K562 (cell line): ENCODE measurements around the gene ZZZ3. TPM values are rescaled to one million over a fixed set of nuclear protein-coding genes. Genes with fewer than 3 reads are reported as not detected.

ENCODE experiments used
- ATAC-seq: fragments of 200-7000 bp; cut with Tn5 transposase; 3 replicates; pipeline ENCODE4 v1.9.1; 2020; ENCODE audit warnings: moderate library complexity
- BruUV-seq: library from RNA; stranded (reverse); fragments of 400-500 nt; replicated peaks from 2 replicates; lab custom pipeline; 2021; lab: Mats Ljungman, UMichigan
- CTCF ChIA-PET: fragments of 300-600 bp; formaldehyde crosslinking; extraction: SDS; loops from one replicate; lab custom pipeline; 2021; ENCODE audit warnings: low intra/inter-chr PET ratio; lab: Yijun Ruan, JAX
- POLR2A ChIA-PET: fragments of 300-600, 350-650 bp; sonication (Branson Sonifier 250); formaldehyde crosslinking; extraction: SDS; loops from one replicate; lab custom pipeline; 2021; ENCODE audit warnings: antibody characterized with exemption, inconsistent platforms; lab: Yijun Ruan, JAX
- DNase-seq, 4 experiments: peaks; one replicate each; pipeline versions ENCODE4 v3.0.0 to v3.0.0-alpha.2; 2011 to 2018; ENCODE audit warnings: low spot score in 3 of 4, mixed read lengths in 3 of 4; ENCODE audit errors: extremely low read depth in 1 of 4
- FAIRE-seq: peaks from 2 replicates; lab custom pipeline; 2011; peaks lifted over from hg19 to GRCh38; lab: Jason Lieb, UNC
- H2AFZ ChIP-seq: 2 replicates; pipeline ENCODE4 v1.6.0; 2011; ENCODE audit warnings: low read depth, low read length, control low read depth, inconsistent platforms
- H3K27ac ChIP-seq: fragments of 200-600 bp; 3 replicates; pipeline ENCODE4 v1.8.0; 2011; ENCODE audit warnings: low read depth, mild to moderate bottlenecking, control low read depth, inconsistent platforms, low read length, moderate library complexity, mixed read lengths; ENCODE audit errors: extremely low read depth
- H3K27me3 ChIP-seq, 2 experiments: fragments of 300-600 bp in 1 of 2; 2 replicates in 1 of 2; 3 replicates in 1 of 2; pipeline versions ENCODE4 v1.6.0 to v1.8.0; 2011; ENCODE audit warnings: inconsistent platforms in 2 of 2, low read length in 2 of 2, mild to moderate bottlenecking in 1 of 2, mixed read lengths in 1 of 2, moderate library complexity in 1 of 2; ENCODE audit not compliant: control insufficient read depth in 2 of 2, insufficient read depth in 2 of 2
- H3K36me3 ChIP-seq: fragments of 300-600 bp; 3 replicates; pipeline ENCODE4 v1.8.0; 2011; ENCODE audit warnings: mild to moderate bottlenecking, low read length, inconsistent platforms; ENCODE audit not compliant: control insufficient read depth, insufficient read depth
- H3K4me1 ChIP-seq, 2 experiments: fragments of 200-600 bp in 1 of 2; replicated peaks in 1 of 2; 2 replicates in 1 of 2; 3 replicates in 1 of 2; pipeline versions ENCODE4 v1.5.1 to v1.8.0; 2011; ENCODE audit warnings: inconsistent platforms in 2 of 2, low read length in 2 of 2, mild to moderate bottlenecking in 1 of 2, mixed read lengths in 1 of 2, moderate library complexity in 1 of 2; ENCODE audit not compliant: control insufficient read depth in 2 of 2, insufficient read depth in 2 of 2
- H3K4me2 ChIP-seq: 2 replicates; pipeline ENCODE4 v1.6.1; 2011; ENCODE audit warnings: low read length, control low read depth, inconsistent platforms, mixed read lengths; ENCODE audit not compliant: insufficient read depth
- H3K4me3 ChIP-seq: fragments of 200-600 bp; sonication (generic), shearing (Covaris generic); 2 replicates; pipeline ENCODE4 v1.5.1; 2016; ENCODE audit warnings: control low read depth, inconsistent platforms
- H3K79me2 ChIP-seq: fragments of 200-600 bp; 3 replicates; pipeline ENCODE4 v1.8.0; 2011; ENCODE audit warnings: low read length, inconsistent platforms; ENCODE audit not compliant: control insufficient read depth, insufficient read depth
- H3K9ac ChIP-seq, 2 experiments: 2 replicates each; pipeline versions ENCODE4 v1.6.0 to v1.6.1; 2011; ENCODE audit warnings: low read depth in 2 of 2, low read length in 2 of 2, control low read depth in 1 of 2, inconsistent platforms in 1 of 2, mild to moderate bottlenecking in 1 of 2, mixed read lengths in 1 of 2; ENCODE audit not compliant: insufficient read depth in 1 of 2
- H3K9me1 ChIP-seq: one replicate; pipeline ENCODE4 v1.6.0; 2011; ENCODE audit warnings: inconsistent platforms, mild to moderate bottlenecking, low read length, moderate library complexity; ENCODE audit not compliant: control insufficient read depth, insufficient read depth
- H3K9me3 ChIP-seq: replicated peaks from 2 replicates; pipeline ENCODE4 v1.5.1; 2011; ENCODE audit warnings: low read depth, low read length, inconsistent platforms; ENCODE audit not compliant: control insufficient read depth, insufficient read depth
- H4K20me1 ChIP-seq: replicated peaks from 2 replicates; pipeline ENCODE4 v1.6.1; 2011; ENCODE audit warnings: low read length, inconsistent platforms, mixed read lengths; ENCODE audit not compliant: control insufficient read depth, insufficient read depth
- ERF ChIP-seq: fragments of 450-650 bp; formaldehyde crosslinking; IDR thresholded peaks from 2 replicates; pipeline ENCODE4 v1.4.0; 2020; ENCODE audit warnings: mild to moderate bottlenecking, mixed read lengths
- ETV6 ChIP-seq, 3 experiments: fragments of 150-350 bp in 1 of 3; sonication (generic) in 1 of 3; formaldehyde crosslinking in 1 of 3; IDR thresholded peaks; 2 replicates each; pipeline versions ENCODE4 v1.6.1 to v1.8.0; 2014 to 2022; ENCODE audit warnings: borderline replicate concordance in 2 of 3, low read depth in 2 of 3, antibody characterized with exemption in 1 of 3, low read length in 1 of 3, mild to moderate bottlenecking in 1 of 3, missing genetic modification reagents in 1 of 3
- EWSR1 ChIP-seq: fragments of 450-650 bp; IDR thresholded peaks from 2 replicates; pipeline ENCODE4 v1.6.1; 2018; ENCODE audit warnings: borderline replicate concordance, mild to moderate bottlenecking, low read depth, moderate library complexity; ENCODE audit not compliant: partially characterized antibody
- GTF2A2 ChIP-seq: IDR thresholded peaks from 2 replicates; pipeline ENCODE4 v1.6.1; 2016; ENCODE audit warnings: mild to moderate bottlenecking, missing genetic modification characterization, missing compliant biosample characterization
- GTF2F1 ChIP-seq: IDR thresholded peaks from 2 replicates; pipeline ENCODE4 v1.6.1; 2011; ENCODE audit warnings: low read depth, low read length, improper control_type of control experiment
- HES1 ChIP-seq: fragments of 450-650 bp; IDR thresholded peaks from 2 replicates; pipeline ENCODE4 v1.6.1; 2016; ENCODE audit warnings: low read depth, mild to moderate bottlenecking, moderate library complexity
- MCM7 ChIP-seq, 2 experiments: fragments of 450-650 bp; IDR thresholded peaks; 2 replicates each; pipeline ENCODE4 v1.6.1; 2016 to 2018
- OTX1 ChIP-seq: fragments of 450-650 bp; formaldehyde crosslinking; IDR thresholded peaks from 2 replicates; pipeline ENCODE4 v1.4.0; 2022; ENCODE audit warnings: mild to moderate bottlenecking
- PRMT5 ChIP-seq: sonication (generic); formaldehyde crosslinking; IDR thresholded peaks from 2 replicates; pipeline ENCODE4 v1.5.0; 2020; ENCODE audit warnings: missing genetic modification reagents
- THAP12 ChIP-seq: fragments of 250-450 bp; sonication (Bioruptor Pico); IDR thresholded peaks from 2 replicates; pipeline ENCODE4 v1.9.0; 2021; ENCODE audit warnings: mild to moderate bottlenecking, inconsistent platforms
- THRAP3 ChIP-seq: fragments of 450-650 bp; IDR thresholded peaks from 2 replicates; pipeline ENCODE4 v1.6.1; 2016; ENCODE audit warnings: mild to moderate bottlenecking, inconsistent platforms, borderline replicate concordance
- ZFP36 ChIP-seq: fragments of 150-350 bp; IDR thresholded peaks from 2 replicates; pipeline ENCODE4 v1.6.1; 2018; ENCODE audit warnings: low read length, low read depth; ENCODE audit not compliant: partially characterized antibody
- ZKSCAN1 ChIP-seq: fragments of 150-350 bp; IDR thresholded peaks from 2 replicates; pipeline ENCODE4 v1.6.1; 2016; ENCODE audit warnings: low read depth, low read length
- ZNF140 ChIP-seq: fragments of 250-450 bp; sonication (Bioruptor Pico); IDR thresholded peaks from 2 replicates; pipeline ENCODE4 v1.8.0; 2021; ENCODE audit warnings: moderate library complexity, mild to moderate bottlenecking, inconsistent platforms
- ZNF696 ChIP-seq: fragments of 250-450 bp; sonication (Bioruptor Pico); conservative IDR thresholded peaks from 2 replicates; pipeline ENCODE4 v1.4.0; 2020; ENCODE audit warnings: mild to moderate bottlenecking, moderate library complexity
- whole genome bisulfite sequencing: fragments of 100-300 bp; shearing (Covaris generic); methylation state at CpG from one replicate; pipeline ENCODE4 v1.1.6; 2016; ENCODE audit warnings: low coverage, mixed read lengths; ENCODE audit not compliant: insufficient coverage; ENCODE audit errors: missing lambda C conversion rate; 5-methylcytosine and 5-hydroxymethylcytosine counted together
- in situ Hi-C: fragments of 300-500 bp; cut with MboI; formaldehyde crosslinking; loops from 4 replicates; pipeline ENCODE4 v1.15.0; 2018; ENCODE audit warnings: inconsistent platforms, mixed read lengths
- intact Hi-C: fragments of 100-400 bp; cut with micrococcal nuclease; formaldehyde crosslinking; loops from 2 replicates; pipeline ENCODE4 v1.14.2; 2022
- polyA plus RNA-seq, 8 experiments: library from polyadenylated mRNA; depleted of rRNA in 4 of 8; stranded (reverse) in 5 of 8; unstranded in 3 of 8; fragments of >200 nt; fragmentation: Nextera tagmentation in 2 of 8; fragmentation: Illumina TruSeq in 1 of 8; extraction: Ambion mirVana in 2 of 8; extraction: Trizol in 1 of 8; gene quantifications; 2 replicates each; pipeline versions ENCODE4 v1.2.1 to v1.2.3, GENCODE V29; 2011 to 2014; ENCODE audit warnings: inconsistent platforms in 1 of 8, missing spikeins in 1 of 8
- total RNA-seq, 7 experiments: library from RNA; depleted of rRNA in 6 of 7; stranded (reverse); fragments of >200 nt in 6 of 7; fragmentation: Illumina TruSeq in 2 of 7; extraction: Trizol in 2 of 7; gene quantifications; 2 replicates each; pipeline versions ENCODE4 v1.2.1 to v1.2.3, GENCODE V29; 2011 to 2021; ENCODE audit warnings: low replicate concordance in 1 of 7
- TF ChIP-seq, protein P1 (sequence below): fragments of 450-650 bp; formaldehyde crosslinking; IDR thresholded peaks from 2 replicates; pipeline ENCODE4 v1.4.0; 2020; ENCODE audit warnings: mild to moderate bottlenecking, moderate library complexity
- TF ChIP-seq, protein P2 (sequence below): fragments of 450-650 bp; formaldehyde crosslinking; conservative IDR thresholded peaks from 2 replicates; pipeline ENCODE4 v1.4.0; 2022; ENCODE audit warnings: mild to moderate bottlenecking, missing genetic modification characterization

Gene ZZZ3
- total and polyA plus RNA-seq, 9 of the 15 experiments (the other 6 are each of a cell fraction or from before 2014, with no cell fraction given), result 13.9 to 64.0 (median 36.7) TPM

GRCh38 chr1:77697441-77697840, 15.0 kb upstream of the ZZZ3 start (continued):
- TF ChIP-seq, protein P1, sequence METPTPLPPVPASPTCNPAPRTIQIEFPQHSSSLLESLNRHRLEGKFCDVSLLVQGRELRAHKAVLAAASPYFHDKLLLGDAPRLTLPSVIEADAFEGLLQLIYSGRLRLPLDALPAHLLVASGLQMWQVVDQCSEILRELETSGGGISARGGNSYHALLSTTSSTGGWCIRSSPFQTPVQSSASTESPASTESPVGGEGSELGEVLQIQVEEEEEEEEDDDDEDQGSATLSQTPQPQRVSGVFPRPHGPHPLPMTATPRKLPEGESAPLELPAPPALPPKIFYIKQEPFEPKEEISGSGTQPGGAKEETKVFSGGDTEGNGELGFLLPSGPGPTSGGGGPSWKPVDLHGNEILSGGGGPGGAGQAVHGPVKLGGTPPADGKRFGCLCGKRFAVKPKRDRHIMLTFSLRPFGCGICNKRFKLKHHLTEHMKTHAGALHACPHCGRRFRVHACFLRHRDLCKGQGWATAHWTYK, result no peak
- TF ChIP-seq PRMT5 (CRISPR knock-in tag), result no peak
- no peak for TF ChIP-seq ZFP36
- no peak for TF ChIP-seq ZNF696 (CRISPR knock-in tag)

GRCh38 chr1:77688939-77689338, 6.5 kb upstream of the ZZZ3 start:
- Histone ChIP-seq H3K27me3 (no peaks in the 10 kb centered on the region), H3K4me2 (no peak overlapping the region), H2AFZ (no peak overlapping the region), H3K9me3 (no peaks in the 10 kb centered on the region), H3K9me1 (no peaks in the 10 kb centered on the region), H4K20me1 (no peaks in the 10 kb centered on the region), H3K4me1 (peaks cover 0 to 2% of the 10 kb centered on the region in 2 experiments; a peak in 2 of 5 replicates), H3K27ac (no peak overlapping the region), H3K9ac (no peak overlapping the region), H3K36me3 (peaks cover 1% of the 10 kb centered on the region; the same call in 1 of the 3 replicates), H3K4me3 (no peak overlapping the region), H3K79me2 (no peaks in the 10 kb centered on the region; the same call in 2 of the 3 replicates)
- WGBS, result 39% methylated on average over 3 of the region's 3 CpGs
- POLR2A ChIA-PET, result no interaction called here
- ATAC-seq (no peak), DNase-seq (no peak), FAIRE-seq (no peak)
- no TSS peak for BruUV-seq
- CTCF ChIA-PET, result no interaction called here
- intact Hi-C loops, result no loop called here
- in situ Hi-C loops, result no loop called here
- TF ChIP-seq HES1 (no peak), THAP12 (CRISPR knock-in tag) (no peak), ZNF140 (CRISPR knock-in tag) (no peak), OTX1 (CRISPR knock-in tag) (no peak), ETV6 (IDR thresholded peaks at IDR 0.05; ENCODE audit: borderline replicate concordance in 1 of 2, low read depth in 2 of 2, low read length in 1 of 2) (no peak), ETV6 (CRISPR knock-in tag; IDR thresholded peaks at IDR 0.05; ENCODE audit: borderline replicate concordance) (no peak), THRAP3 (no peak), ZKSCAN1 (no peak), GTF2A2 (tag) (no peak), GTF2F1 (no peak), MCM7 (IDR thresholded peaks at IDR 0.05) (no peak), ERF (CRISPR knock-in tag) (no peak), EWSR1 (no peak)
- TF ChIP-seq, protein P2, sequence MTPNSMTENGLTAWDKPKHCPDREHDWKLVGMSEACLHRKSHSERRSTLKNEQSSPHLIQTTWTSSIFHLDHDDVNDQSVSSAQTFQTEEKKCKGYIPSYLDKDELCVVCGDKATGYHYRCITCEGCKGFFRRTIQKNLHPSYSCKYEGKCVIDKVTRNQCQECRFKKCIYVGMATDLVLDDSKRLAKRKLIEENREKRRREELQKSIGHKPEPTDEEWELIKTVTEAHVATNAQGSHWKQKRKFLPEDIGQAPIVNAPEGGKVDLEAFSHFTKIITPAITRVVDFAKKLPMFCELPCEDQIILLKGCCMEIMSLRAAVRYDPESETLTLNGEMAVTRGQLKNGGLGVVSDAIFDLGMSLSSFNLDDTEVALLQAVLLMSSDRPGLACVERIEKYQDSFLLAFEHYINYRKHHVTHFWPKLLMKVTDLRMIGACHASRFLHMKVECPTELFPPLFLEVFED (CRISPR knock-in tag), result no peak
